ENCODE data around the gene DNAAF5. TPM values are rescaled to one million over a fixed set of nuclear protein-coding genes. Genes with fewer than 3 reads are reported as not detected.
A peak's percentile ranks its signal among the peaks of the same experiment; 100 is the strongest.

DNAAF5 gene
- total RNA-seq, 1 donor from 2014 or later = 12.1 TPM

DNA sequence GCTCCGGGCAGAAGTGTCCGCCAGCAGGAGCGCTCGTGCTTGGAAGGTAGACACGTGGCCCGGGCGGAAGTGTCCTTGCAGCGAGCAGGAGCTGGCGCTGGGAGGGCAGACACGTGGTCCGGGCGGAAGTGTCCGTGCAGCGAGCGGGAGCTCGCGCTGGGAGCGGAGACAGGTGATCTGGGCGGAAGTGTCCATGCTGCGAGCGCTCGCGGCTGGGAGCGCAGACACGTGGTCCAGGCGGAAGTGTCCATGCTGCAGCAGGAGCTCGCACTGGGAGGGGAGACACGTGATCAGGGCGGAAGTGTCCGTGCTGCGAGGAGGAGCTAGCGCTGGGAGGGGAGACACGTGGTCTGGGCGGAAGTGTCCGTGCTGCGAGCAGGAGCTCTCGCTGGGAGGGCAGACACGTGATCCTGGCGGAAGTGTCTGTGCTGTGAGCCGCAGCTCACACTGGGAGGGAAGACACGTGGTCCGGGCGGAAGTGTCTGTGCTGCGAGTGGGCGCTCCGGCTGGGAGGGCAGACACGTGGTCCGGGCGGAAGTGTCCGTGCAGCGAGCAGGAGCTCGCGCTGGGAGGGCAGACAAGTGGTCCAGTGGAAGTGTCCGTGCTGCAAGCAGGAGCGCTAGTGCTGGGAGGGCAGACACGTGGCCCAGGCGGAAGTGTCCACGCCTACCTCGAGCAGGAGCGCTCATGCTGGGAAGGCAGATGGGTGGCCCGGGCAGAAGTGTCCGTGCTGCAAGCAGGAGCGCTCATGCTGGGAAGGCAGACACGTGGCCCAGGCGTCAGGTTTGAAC is 41.6 kb downstream of the DNAAF5 start:
- DNase-seq (ENCODE audit: low read depth in 2 of 2) = peak in 1 of 2 donors; percentile 91

DNA sequence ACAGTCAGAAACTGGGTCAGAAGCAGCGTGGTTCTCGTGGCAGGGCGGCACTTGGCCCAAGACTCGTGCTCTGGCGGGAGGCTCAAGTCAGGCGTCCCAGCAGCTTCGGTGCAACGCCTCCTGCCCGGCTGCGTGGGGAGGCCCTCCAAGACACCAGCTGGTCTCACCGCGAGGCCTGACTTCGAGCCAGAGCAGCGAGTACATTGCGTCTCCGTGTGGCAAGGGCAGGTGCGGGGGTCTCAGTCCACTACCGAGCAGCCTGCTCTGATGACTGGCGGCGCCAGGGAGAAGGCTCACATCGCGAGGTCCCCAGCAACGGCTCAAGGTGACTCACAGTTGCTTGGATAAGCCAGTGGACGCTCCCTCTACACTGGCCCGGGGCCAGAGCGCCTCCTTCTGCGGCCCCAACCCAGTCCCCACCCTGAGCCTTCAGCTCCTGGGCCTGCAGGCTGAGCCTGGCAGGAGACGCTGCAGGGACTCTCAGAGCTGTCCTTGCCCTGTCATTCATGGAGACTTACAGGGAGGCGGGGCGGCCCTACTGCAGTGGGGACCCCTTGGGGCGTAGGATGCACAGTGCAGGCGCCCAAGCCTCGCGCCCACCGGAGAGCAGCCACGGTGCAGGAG is 42.5 kb downstream of the DNAAF5 start:
- DNase-seq (ENCODE audit: low read depth in 2 of 2) = no peak

DNA sequence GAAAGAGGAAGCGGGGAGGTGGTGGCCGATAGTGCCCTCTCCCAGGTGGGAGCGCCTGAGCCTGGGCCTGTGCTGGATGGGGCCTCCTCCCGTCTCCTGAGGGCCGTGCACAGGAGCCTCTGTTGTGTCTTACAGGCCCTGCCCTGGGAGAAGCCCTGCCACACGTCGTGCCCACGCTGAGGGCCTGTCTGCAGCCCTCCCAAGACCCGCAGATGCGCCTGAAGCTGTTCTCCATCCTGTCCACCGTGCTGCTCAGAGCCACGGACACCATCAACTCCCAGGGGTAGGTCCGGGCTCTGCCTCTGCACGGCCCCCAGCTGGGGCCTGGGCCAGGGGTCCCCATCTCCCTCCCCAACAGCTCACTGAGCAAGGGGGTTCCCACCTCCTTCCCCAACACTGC is 43.8 kb downstream of the DNAAF5 start:
- DNase-seq (ENCODE audit: low read depth in 2 of 2) = no peak

- DNase-seq (ENCODE audit: low read depth in 2 of 2) = no peak
These were observed 44.3 kb downstream of the DNAAF5 start for GRCh38 chr7:770741-771166.

DNA sequence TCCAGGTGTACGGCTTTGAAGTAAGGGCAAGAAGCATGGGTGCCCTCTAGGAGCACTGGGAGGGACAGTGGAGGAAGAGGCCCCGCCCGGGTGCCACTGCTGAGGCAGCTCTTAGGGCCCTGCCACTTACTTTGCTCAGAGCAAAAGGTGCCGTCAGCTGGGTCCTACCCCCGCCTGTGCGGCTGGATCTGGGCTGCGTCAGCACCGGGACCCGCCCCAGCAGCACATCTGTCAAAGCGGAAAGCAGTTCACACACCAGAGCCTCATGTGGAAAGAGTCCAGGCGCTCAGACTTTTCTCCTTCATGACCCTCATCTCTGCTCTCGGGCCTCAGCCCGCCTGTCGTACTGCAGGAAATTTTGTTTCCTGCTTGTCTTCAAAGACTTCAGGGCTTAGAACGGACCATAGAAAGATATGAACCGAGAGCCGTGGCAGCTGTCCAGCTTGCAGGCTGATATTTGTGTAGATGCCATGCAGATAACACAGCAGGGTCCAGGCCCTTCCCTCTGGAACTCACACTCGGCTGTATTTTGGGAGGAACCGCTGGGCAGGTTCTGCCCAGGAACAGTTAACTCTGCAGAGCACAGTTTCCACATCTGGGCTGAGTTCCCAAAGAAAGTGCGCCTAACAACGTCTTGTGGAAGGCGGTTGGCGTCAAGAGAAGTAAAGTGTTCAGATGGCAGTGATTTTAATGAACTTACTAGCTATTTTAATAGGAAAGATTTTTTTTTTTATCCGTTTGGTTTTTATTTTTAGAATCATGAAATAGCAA is 44.9 kb downstream of the DNAAF5 start:
- DNase-seq (ENCODE audit: low read depth in 2 of 2) = peak; percentile 80 to 82

DNA sequence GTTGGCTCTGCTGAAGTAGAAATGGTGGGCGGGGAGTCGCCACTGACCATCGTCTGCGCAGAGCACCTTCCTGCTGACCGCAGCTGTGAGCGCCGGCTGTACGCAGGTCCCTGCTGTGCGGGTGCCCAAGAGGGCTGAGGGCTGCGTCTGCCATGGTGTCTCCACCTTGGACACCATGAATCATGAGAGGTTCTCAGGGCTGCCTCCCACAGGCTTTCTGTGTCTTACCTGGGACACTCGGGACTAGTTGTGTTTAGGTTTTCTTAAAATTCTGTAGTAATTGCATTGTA is 45.5 kb downstream of the DNAAF5 start:
- no peak for DNase-seq (ENCODE audit: low read depth in 2 of 2)

DNA sequence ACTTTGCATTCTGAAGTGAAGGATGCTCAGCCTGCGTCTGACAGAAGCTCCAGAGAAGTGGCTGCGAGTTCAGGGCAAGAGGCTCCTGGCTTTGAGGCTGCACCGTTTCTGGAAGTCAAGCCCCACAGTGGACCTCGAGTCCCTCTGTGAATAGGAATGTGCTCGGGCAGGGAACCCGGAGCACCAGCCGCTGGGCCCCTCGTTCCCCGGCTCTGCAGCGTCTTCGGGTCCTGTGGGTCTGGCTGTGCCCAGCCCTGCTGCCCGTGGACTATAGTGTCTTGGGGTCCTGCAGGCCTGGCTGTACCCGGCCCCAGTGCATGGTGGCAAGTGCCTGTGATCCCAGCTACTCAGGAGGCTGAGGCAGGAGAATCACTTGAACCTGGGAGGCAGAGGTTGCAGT is 45.9 kb downstream of the DNAAF5 start:
- DNase-seq (ENCODE audit: low read depth in 2 of 2) = no peak

DNA sequence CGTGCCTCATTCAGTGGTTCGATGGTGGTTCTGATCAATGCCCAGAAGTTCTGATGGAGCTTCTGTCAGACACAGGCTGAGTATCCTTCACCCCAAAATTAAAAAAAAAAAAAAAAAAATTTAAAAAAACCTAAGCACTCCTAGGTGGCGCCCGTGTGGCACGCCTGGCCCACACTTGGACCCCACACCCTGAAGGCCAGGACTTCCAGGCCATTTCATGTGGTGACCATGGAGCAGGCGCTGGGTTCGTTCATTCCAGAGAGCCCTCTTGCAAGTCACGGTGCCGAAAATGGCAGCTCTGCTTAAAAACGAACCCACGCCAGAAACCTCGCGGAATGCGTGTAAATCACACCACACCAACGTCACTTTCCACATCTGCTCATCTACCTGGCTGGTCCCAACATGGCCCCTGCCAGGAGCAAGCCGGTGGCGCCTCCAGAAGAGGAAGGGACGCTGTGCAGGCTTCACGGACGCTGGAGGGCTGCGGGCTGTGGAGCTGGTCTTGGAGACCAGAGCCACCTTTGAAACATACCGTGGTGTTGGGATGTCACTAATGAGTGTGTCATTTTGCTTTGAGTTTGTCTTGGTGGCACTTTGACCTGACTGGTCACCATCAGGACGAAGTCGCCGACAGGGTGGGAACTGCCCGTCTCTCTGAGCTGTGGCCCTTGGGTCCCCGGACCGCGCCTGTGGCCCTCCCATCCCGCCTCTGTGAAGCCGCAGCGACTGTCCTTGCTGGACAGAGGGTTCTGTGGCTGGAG is 46.5 kb downstream of the DNAAF5 start:
- DNase-seq (ENCODE audit: low read depth in 2 of 2) = no peak

DNA sequence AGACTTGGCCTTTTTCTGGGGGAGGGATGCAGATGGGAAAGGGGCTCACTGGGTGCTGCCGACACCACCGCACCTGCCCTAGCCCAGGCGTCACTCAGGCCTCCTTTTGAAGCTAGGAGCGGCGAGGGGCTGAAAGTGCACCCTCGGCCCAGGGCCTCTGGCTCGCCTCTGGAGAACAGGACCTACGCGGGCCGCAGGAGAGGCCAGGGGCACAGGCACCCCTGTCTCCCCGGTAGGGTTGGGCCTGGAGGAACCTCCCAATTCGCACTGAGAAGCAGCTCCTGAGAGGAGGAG is 47.1 kb downstream of the DNAAF5 start:
- no peak for DNase-seq (ENCODE audit: low read depth in 2 of 2)

GRCh38 chr7:774161-775109 is 47.9 kb downstream of the DNAAF5 start:
- DNase-seq (ENCODE audit: low read depth in 2 of 2) = peak; percentile 45 to 75

- no peak for DNase-seq (ENCODE audit: low read depth in 2 of 2)
These were observed 49.9 kb downstream of the DNAAF5 start for GRCh38 chr7:776381-776780.

- DNase-seq (ENCODE audit: low read depth in 2 of 2) = peak in 1 of 2 donors; percentile 65
These were observed 50.7 kb downstream of the DNAAF5 start for GRCh38 chr7:776992-777727.

GRCh38 chr7:777728-778078 is 51.2 kb downstream of the DNAAF5 start:
- no peak for DNase-seq (ENCODE audit: low read depth in 2 of 2)

DNA sequence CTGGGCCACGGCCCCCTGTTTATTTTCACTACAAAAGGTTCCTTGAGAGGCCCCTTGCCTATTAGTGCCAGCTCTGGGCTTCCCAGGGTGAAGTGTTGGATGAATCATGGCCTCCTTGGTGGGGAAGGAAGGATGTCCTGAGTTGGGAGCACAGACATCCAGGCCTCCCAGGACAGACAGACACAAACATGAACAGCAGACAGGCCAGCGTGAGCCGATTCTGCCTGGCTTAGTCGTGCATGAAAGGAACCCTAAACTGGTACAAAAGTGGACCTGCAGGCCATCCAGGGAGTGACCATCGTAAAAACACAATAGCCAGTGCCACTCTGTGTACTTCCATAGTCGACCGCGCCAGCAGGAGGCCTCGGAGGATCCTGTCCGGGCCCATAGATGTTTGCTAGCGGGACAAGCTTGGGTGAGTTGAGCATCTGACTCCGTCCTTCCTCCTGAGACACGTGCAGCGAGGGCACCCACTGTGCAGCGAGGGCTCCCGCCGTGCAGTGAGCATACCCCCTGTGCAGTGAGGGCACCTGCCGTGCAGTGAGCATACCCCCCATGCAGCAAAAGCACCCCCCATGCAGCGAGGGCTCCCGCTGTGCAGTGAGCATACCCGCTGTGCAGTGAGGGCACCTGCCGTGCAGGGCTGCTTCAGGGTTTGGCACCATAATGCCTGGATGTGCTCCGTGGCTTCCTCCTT is 51.9 kb downstream of the DNAAF5 start:
- peak in 1 of 2 donors; percentile 38 for DNase-seq (ENCODE audit: low read depth in 2 of 2)

DNA sequence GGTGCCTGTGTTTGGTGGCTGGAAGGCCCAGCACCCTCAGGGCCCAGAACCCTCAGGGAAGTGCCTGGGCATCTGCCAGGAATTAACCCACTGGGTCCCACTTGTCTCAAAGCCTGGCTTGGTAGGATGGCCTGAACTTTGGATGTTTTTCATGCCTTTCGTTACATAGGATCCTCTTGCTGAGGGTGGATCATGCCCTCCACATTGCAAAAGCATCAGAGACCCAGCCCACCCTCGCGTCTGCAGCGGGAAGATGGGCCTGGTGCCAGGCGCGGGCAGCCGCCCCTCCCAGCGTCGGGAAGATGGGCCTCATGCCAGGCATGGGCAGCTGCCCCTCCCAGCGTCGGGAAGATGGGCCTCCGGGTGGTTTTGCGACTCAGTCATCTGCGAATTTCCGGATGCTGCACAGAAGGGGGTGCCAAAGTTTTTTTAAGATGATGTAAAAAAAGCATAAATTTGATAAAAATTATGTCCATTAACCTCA is 52.5 kb downstream of the DNAAF5 start:
- DNase-seq (ENCODE audit: low read depth in 2 of 2) = no peak

DNA sequence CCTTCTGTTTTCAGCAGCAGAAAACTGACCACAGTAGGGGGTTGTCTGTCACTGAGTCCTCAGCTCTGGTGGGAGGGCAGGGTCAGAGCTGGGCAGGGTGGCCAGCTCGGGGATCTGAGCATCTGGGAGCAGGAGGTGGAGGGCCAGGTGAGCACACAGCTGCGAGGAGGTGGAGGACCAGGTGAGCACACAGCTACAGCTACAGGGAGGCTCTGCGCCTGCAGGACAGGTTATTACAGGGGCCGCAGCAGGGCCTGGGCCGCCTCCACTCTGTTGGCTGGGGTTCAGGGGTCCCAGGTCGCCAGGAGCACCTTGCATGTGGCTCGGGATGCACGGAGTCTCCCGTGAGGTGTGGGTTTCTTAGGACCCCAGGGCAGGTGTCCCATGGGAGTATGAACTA is 53.0 kb downstream of the DNAAF5 start:
- DNase-seq (ENCODE audit: low read depth in 2 of 2) = no peak

DNA sequence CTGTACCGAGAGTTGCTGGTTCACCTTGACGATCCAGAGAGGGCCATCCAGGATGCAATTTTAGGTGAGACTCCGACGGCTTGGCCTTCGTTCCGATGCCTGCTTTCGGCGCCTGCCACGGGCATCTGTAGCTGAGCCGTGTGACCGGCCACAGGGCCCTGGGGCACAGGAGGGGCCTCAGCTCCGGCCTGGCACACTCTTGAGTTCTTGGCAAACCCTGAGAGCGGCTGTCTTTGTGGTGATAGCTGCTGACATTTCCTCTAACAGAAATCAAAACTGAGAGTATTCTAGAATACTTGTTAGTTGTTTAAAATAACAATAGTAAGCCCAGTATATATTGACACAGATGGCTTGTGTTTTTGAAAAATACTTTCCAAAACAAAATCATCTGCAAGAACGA is 53.6 kb downstream of the DNAAF5 start:
- no peak for DNase-seq (ENCODE audit: low read depth in 2 of 2)

- no peak for DNase-seq (ENCODE audit: low read depth in 2 of 2)
These were observed 54.0 kb downstream of the DNAAF5 start for GRCh38 chr7:780516-780915.

GRCh38 chr7:781186-781849 is 54.8 kb downstream of the DNAAF5 start:
- DNase-seq (ENCODE audit: low read depth in 2 of 2) = no peak

Measured in lung microvascular endothelial cell (primary cell).